GF-D8 (cell line): ENCODE measurements around the gene SMAGP.
"Not testable (repeated sequence)": the region's sequence is repeated elsewhere in the genome, so short reads cannot be mapped to it uniquely, and the experiment has no call there.

Source experiments
- DNase-seq: peaks from one replicate; lab custom pipeline; 2025; lab: John Stamatoyannopoulos, UW

Gene SMAGP

GRCh38 chr12:51224625-51225024 lies 45.6 kb downstream of the SMAGP start:
- DNase-seq = no peak

- no peak for DNase-seq
Measured at GRCh38 chr12:51222461-51222860, 47.8 kb downstream of the SMAGP start.

GRCh38 chr12:51219857-51220256 lies 50.4 kb downstream of the SMAGP start:
- DNase-seq = not testable (repeated sequence)

GRCh38 chr12:51219322-51219721 lies 50.9 kb downstream of the SMAGP start:
- DNase-seq = no peak

GRCh38 chr12:51218607-51219161 lies 51.5 kb downstream of the SMAGP start:
- DNase-seq = peak; percentile 45

GRCh38 chr12:51217968-51218606 lies 52.1 kb downstream of the SMAGP start, which contains the start of gene POU6F1:
TSS of gene POU6F1 (minus strand) at chr12:51218062. CDS start at chr12:51206836, 11,226 bp downstream.
- peak; percentile 45 for DNase-seq

GRCh38 chr12:51217133-51217967 lies 52.9 kb downstream of the SMAGP start:
- no peak for DNase-seq

- DNase-seq = no peak
Measured at GRCh38 chr12:51216642-51217041, 53.6 kb downstream of the SMAGP start.

GRCh38 chr12:51214895-51215294 lies 55.3 kb downstream of the SMAGP start:
- no peak for DNase-seq

- no peak for DNase-seq
Measured at GRCh38 chr12:51210690-51211395, 59.4 kb downstream of the SMAGP start.

GRCh38 chr12:51209259-51209658 lies 61.0 kb downstream of the SMAGP start:
- no peak for DNase-seq

GRCh38 chr12:51208016-51208660 lies 62.1 kb downstream of the SMAGP start:
- no peak for DNase-seq

GRCh38 chr12:51205350-51205749 lies 64.9 kb downstream of the SMAGP start:
- DNase-seq = no peak

GRCh38 chr12:51202718-51203117 lies 67.5 kb downstream of the SMAGP start:
- DNase-seq = no peak

GRCh38 chr12:51200806-51201205 lies 69.4 kb downstream of the SMAGP start:
- DNase-seq = no peak

GRCh38 chr12:51200156-51200555 lies 70.1 kb downstream of the SMAGP start:
- no peak for DNase-seq

GRCh38 chr12:51199366-51199945 lies 70.8 kb downstream of the SMAGP start:
- no peak for DNase-seq

GRCh38 chr12:51198568-51199365 lies 71.4 kb downstream of the SMAGP start:
- DNase-seq = no peak

GRCh38 chr12:51197736-51198567 lies 72.3 kb downstream of the SMAGP start:
- DNase-seq = no peak

- DNase-seq = no peak
Measured at GRCh38 chr12:51196547-51196946, 73.7 kb downstream of the SMAGP start.
